IMR-90 (cell line): ENCODE measurements around the gene KCNJ3. TPM values are rescaled to one million over a fixed set of nuclear protein-coding genes. Genes with fewer than 3 reads are reported as not detected.

Experiments
- ATAC-seq: fragments of 200-7000 bp; cut with Tn5 transposase; 2 replicates; pipeline ENCODE4 v1.9.1; 2020; ENCODE audit warnings: low read depth, mild to moderate bottlenecking, moderate library complexity
- BruUV-seq: library from RNA; stranded (reverse); fragments of 400-500 nt; replicated peaks from 2 replicates; lab custom pipeline; 2021; lab: Mats Ljungman, UMichigan
- CTCF ChIA-PET: fragments of 300-600 bp; formaldehyde crosslinking; extraction: SDS; loops from one replicate; lab custom pipeline; 2021; ENCODE audit warnings: antibody characterized with exemption; lab: Yijun Ruan, JAX
- POLR2A ChIA-PET: fragments of 300-600 bp; sonication (Branson Sonifier 250); formaldehyde crosslinking; loops from one replicate; lab custom pipeline; 2022; ENCODE audit warnings: antibody characterized with exemption; ENCODE audit not compliant: unreplicated experiment; lab: Charles Lee
- DNase-seq: peaks from one replicate; pipeline ENCODE4 v3.0.0; 2013
- H2AFZ ChIP-seq: replicated peaks from 2 replicates; pipeline ENCODE3; 2013; ENCODE audit warnings: low read length, mild to moderate bottlenecking; ENCODE audit not compliant: poor library complexity
- H2AK5ac ChIP-seq: 2 replicates; pipeline ENCODE4 v1.6.1; 2013; ENCODE audit warnings: low read depth, low read length, inconsistent platforms
- H2AK9ac ChIP-seq: replicated peaks from 2 replicates; pipeline ENCODE3; 2013; ENCODE audit warnings: mild to moderate bottlenecking, low read depth, low read length, moderate library complexity; ENCODE audit not compliant: poor library complexity
- H2BK120ac ChIP-seq: 2 replicates; pipeline ENCODE4 v1.6.1; 2013; ENCODE audit warnings: low read depth, low read length, inconsistent platforms
- H2BK15ac ChIP-seq: 3 replicates; pipeline ENCODE4 v1.6.1; 2013; ENCODE audit warnings: low read depth, low read length, inconsistent platforms
- H2BK20ac ChIP-seq: 2 replicates; pipeline ENCODE4 v1.6.1; 2013; ENCODE audit warnings: low read depth, mild to moderate bottlenecking, inconsistent platforms, low read length, moderate library complexity
- H2BK5ac ChIP-seq: 2 replicates; pipeline ENCODE4 v1.6.1; 2013; ENCODE audit warnings: mild to moderate bottlenecking, low read depth, low read length, inconsistent platforms; ENCODE audit not compliant: poor library complexity, severe bottlenecking
- H3K14ac ChIP-seq: replicated peaks from 2 replicates; pipeline ENCODE4 v1.6.1; 2013; ENCODE audit warnings: low read depth, low read length, inconsistent platforms
- H3K18ac ChIP-seq: 2 replicates; pipeline ENCODE4 v1.6.1; 2013; ENCODE audit warnings: low read depth, low read length, control low read depth
- H3K23ac ChIP-seq: 2 replicates; pipeline ENCODE4 v1.6.1; 2013; ENCODE audit warnings: low read depth, low read length, inconsistent platforms
- H3K27ac ChIP-seq: 2 replicates; pipeline ENCODE4 v1.5.1; 2013; ENCODE audit warnings: mild to moderate bottlenecking, control low read depth, low read length; ENCODE audit not compliant: insufficient read depth
- H3K27me3 ChIP-seq: 2 replicates; pipeline ENCODE4 v1.6.1; 2013; ENCODE audit warnings: low read length; ENCODE audit not compliant: control insufficient read depth, insufficient read depth
- H3K36me3 ChIP-seq: 2 replicates; pipeline ENCODE4 v1.6.1; 2013; ENCODE audit warnings: low read length, mixed read lengths; ENCODE audit not compliant: control insufficient read depth, insufficient read depth
- H3K4ac ChIP-seq: 2 replicates; pipeline ENCODE4 v1.6.1; 2013; ENCODE audit warnings: low read depth, low read length, inconsistent platforms
- H3K4me1 ChIP-seq: 2 replicates; pipeline ENCODE4 v1.6.1; 2013; ENCODE audit warnings: low read length, mixed read lengths; ENCODE audit not compliant: control insufficient read depth, insufficient read depth
- H3K4me2 ChIP-seq: 2 replicates; pipeline ENCODE4 v1.6.1; 2013; ENCODE audit warnings: low read depth, mild to moderate bottlenecking, control low read depth, low read length, moderate library complexity
- H3K4me3 ChIP-seq: 2 replicates; pipeline ENCODE4 v1.5.1; 2013; ENCODE audit warnings: low read depth, mild to moderate bottlenecking, control low read depth, low read length, moderate library complexity; ENCODE audit not compliant: insufficient read depth
- H3K56ac ChIP-seq: 2 replicates; pipeline ENCODE4 v1.6.1; 2013; ENCODE audit warnings: low read length, inconsistent platforms; ENCODE audit not compliant: insufficient read depth; ENCODE audit errors: extremely low read depth
- H3K79me1 ChIP-seq, 2 experiments: 2 replicates each; pipeline ENCODE4 v1.6.1; 2013; ENCODE audit warnings: low read length in 2 of 2, inconsistent platforms in 1 of 2, low read depth in 1 of 2
- H3K9ac ChIP-seq: 2 replicates; pipeline ENCODE4 v1.6.1; 2013; ENCODE audit warnings: low read depth, low read length, control low read depth
- H3K9me1 ChIP-seq: 2 replicates; pipeline ENCODE4 v1.6.1; 2013; ENCODE audit warnings: low read length, inconsistent platforms; ENCODE audit not compliant: insufficient read depth
- H3K9me3 ChIP-seq: 2 replicates; pipeline ENCODE4 v1.6.1; 2013; ENCODE audit warnings: low read length; ENCODE audit not compliant: control insufficient read depth, insufficient read depth
- H4K20me1 ChIP-seq: 2 replicates; pipeline ENCODE4 v1.6.1; 2013; ENCODE audit warnings: low read length, inconsistent platforms; ENCODE audit not compliant: insufficient read depth
- H4K5ac ChIP-seq: 2 replicates; pipeline ENCODE4 v1.6.1; 2013; ENCODE audit warnings: mild to moderate bottlenecking, low read depth, low read length, control low read depth
- H4K8ac ChIP-seq, 2 experiments: 2 replicates each; pipeline ENCODE4 v1.6.1; 2013; ENCODE audit warnings: low read depth in 2 of 2, low read length in 2 of 2, control low read depth in 1 of 2, inconsistent platforms in 1 of 2
- H4K91ac ChIP-seq: 2 replicates; pipeline ENCODE4 v1.6.1; 2013; ENCODE audit warnings: low read depth, low read length, inconsistent platforms; ENCODE audit not compliant: insufficient read depth
- BHLHE40 ChIP-seq: fragments of 150-350 bp; IDR thresholded peaks from 2 replicates; pipeline ENCODE4 v1.6.1; 2016; ENCODE audit warnings: mild to moderate bottlenecking, low read depth, low read length
- CEBPB ChIP-seq: IDR thresholded peaks from 2 replicates; pipeline ENCODE4 v1.6.1; 2012; ENCODE audit warnings: low read depth, low read length, improper control_type of control experiment
- CHD1 ChIP-seq: IDR thresholded peaks from 2 replicates; pipeline ENCODE4 v1.6.1; 2012; ENCODE audit warnings: low read depth, low read length, improper control_type of control experiment
- FOS ChIP-seq: fragments of 150-350 bp; IDR thresholded peaks from 2 replicates; pipeline ENCODE4 v1.6.1; 2016; ENCODE audit warnings: low read depth, low read length
- MAFK ChIP-seq: IDR thresholded peaks from 2 replicates; pipeline ENCODE4 v1.6.1; 2012; ENCODE audit warnings: low read depth, low read length, improper control_type of control experiment
- MAZ ChIP-seq: IDR thresholded peaks from 2 replicates; pipeline ENCODE4 v1.6.1; 2012; ENCODE audit warnings: low read depth, mild to moderate bottlenecking, low read length, improper control_type of control experiment, moderate library complexity, borderline replicate concordance
- MXI1 ChIP-seq: IDR thresholded peaks from 2 replicates; pipeline ENCODE4 v1.6.1; 2012; ENCODE audit warnings: low read depth, mild to moderate bottlenecking, low read length, moderate library complexity, borderline replicate concordance
- NFE2L2 ChIP-seq: fragments of 150-350 bp; IDR thresholded peaks from 2 replicates; pipeline ENCODE4 v1.6.1; 2016; ENCODE audit warnings: low read depth, mild to moderate bottlenecking, low read length
- POLR2A ChIP-seq: IDR thresholded peaks from 2 replicates; pipeline ENCODE4 v1.6.1; 2012; ENCODE audit warnings: mild to moderate bottlenecking, low read depth, low read length
- RAD21 ChIP-seq: IDR thresholded peaks from 2 replicates; pipeline ENCODE4 v1.6.1; 2012; ENCODE audit warnings: low read length, improper control_type of control experiment
- RFX5 ChIP-seq: IDR thresholded peaks from 2 replicates; pipeline ENCODE4 v1.8.0; 2012; ENCODE audit warnings: low read depth, mild to moderate bottlenecking, low read length, moderate library complexity
- SMC3 ChIP-seq: fragments of 150-350 bp; IDR thresholded peaks from 2 replicates; pipeline ENCODE4 v1.6.1; 2016; ENCODE audit warnings: low read depth, mild to moderate bottlenecking, antibody characterized with exemption, low read length, moderate library complexity
- WGBS, 2 experiments: methylation state at CpG; one replicate each; pipeline versions ENCODE4 v1.1.5 to v1.1.7; 2013; ENCODE audit warnings: missing lambda C conversion rate in 2 of 2; ENCODE audit not compliant: insufficient read length in 1 of 2; ENCODE audit errors: extremely low coverage in 2 of 2; 5-methylcytosine and 5-hydroxymethylcytosine counted together
- dilution Hi-C: fragments of 300-500 bp; cut with HindIII; formaldehyde crosslinking; loops from one replicate; pipeline ENCODE4 v1.14.3; 2018; ENCODE audit warnings: low sequenced_read_pairs; ENCODE audit not compliant: unreplicated experiment
- in situ Hi-C: fragments of 300-500 bp; cut with MboI; formaldehyde crosslinking; loops from 3 replicates; pipeline ENCODE4 v1.14.3; 2019; ENCODE audit warnings: low sequenced_read_pairs, inconsistent platforms, mixed read lengths
- intact Hi-C: fragments of 100-400 bp; cut with micrococcal nuclease; formaldehyde crosslinking; loops from 2 replicates; pipeline ENCODE4 v1.10.0; 2022
- polyA plus RNA-seq, 3 experiments: library from polyadenylated mRNA; depleted of rRNA; stranded (reverse); fragments of >200 nt; gene quantifications; 2 replicates each; pipeline ENCODE4 v1.2.3, GENCODE V29; 2012; ENCODE audit warnings: low replicate concordance in 1 of 3
- total RNA-seq: library from RNA; depleted of rRNA; stranded (reverse); fragments of >200 nt; gene quantifications from 2 replicates; pipeline ENCODE4 v1.2.3, GENCODE V29; 2012
- TF ChIP-seq, protein P1 (sequence below): fragments of 150-350 bp; IDR thresholded peaks from 2 replicates; pipeline ENCODE4 v1.6.1; 2017; ENCODE audit warnings: mild to moderate bottlenecking, antibody characterized with exemption, low read length, low read depth
- TF ChIP-seq, protein P2 (sequence below): fragments of 150-350 bp; IDR thresholded peaks from 2 replicates; pipeline ENCODE4 v1.6.1; 2016; ENCODE audit warnings: low read depth, mild to moderate bottlenecking, low read length, moderate library complexity, borderline replicate concordance

Gene KCNJ3
- total and polyA plus RNA-seq, 2 of the 4 experiments (the other 2 are of a cell fraction): not detected

DNA sequence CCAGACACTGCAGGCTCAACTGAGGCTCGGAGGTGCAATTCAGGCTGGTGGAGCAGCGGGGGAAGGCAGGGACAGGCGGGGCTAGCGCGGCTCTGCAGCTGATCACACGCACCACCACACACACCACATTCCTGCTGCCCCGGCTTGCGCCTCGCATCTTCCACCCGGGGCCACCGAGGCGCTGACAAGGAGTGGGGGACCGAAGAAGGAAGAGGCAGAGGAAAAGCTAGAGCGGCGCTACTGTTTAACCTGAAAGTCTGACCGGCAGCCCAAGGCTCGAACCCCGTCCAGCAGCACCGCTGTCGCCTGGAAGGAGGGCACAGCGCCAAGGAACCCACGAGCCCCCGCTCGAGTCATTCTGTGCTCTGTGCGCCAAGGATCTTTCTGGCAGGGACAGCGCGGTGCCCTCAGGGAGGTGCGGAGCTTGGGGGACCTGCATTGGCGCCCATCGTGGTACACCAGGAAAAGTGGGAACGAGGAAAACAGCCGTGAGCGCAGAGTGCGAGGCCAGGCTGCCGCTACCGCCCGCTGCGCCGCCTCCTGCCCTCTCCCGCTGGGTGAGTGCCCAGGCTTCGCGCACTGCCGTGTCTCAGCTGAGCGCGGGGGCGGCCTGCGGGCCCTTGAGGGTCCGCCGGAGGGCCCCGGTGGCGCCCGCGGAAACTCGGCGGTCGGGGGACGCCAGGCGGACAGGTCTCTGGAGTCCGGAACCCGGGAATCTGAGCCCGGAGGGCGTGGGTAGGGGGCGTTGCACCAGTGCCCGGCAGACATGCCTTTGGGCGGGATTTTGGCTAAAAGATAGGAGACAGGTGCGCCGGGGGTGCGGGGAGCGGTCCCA, 860 bp upstream of the KCNJ3 start (continued):
- no peak for TF ChIP-seq SMC3

DNA sequence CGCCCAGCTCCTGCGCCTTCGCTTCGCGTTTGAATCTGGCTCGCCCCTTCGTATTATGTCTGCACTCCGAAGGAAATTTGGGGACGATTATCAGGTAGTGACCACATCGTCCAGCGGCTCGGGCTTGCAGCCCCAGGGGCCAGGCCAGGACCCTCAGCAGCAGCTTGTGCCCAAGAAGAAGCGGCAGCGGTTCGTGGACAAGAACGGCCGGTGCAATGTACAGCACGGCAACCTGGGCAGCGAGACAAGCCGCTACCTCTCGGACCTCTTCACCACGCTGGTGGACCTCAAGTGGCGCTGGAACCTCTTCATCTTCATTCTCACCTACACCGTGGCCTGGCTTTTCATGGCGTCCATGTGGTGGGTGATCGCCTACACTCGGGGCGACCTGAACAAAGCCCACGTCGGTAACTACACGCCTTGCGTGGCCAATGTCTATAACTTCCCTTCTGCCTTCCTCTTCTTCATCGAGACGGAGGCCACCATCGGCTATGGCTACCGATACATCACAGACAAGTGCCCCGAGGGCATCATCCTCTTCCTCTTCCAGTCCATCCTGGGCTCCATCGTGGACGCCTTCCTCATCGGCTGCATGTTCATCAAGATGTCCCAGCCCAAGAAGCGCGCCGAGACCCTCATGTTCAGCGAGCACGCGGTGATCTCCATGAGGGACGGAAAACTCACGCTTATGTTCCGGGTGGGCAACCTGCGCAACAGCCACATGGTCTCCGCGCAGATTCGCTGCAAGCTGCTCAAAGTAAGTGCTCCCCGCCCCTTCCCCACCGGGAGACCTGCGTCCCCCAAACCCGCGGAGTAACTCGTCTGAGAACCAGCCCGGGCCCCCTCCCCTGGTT, 453 bp downstream of the KCNJ3 start:
- no TSS peak for BruUV-seq
- H3K9me3 ChIP-seq: peaks cover 11% of the 10 kb centered on the region
- ATAC-seq (no peak), DNase-seq (no peak)
- H3K4me2 ChIP-seq: no peak overlapping the region
- no peak overlapping the region for H3K4ac ChIP-seq
- dilution Hi-C loops (no loop called here), in situ Hi-C loops (no loop called here), intact Hi-C loops (no loop called here)
- no peak overlapping the region for H3K4me3 ChIP-seq
- H3K56ac ChIP-seq: no peak overlapping the region
- no peak overlapping the region for H3K23ac ChIP-seq
- H3K36me3 ChIP-seq: no peaks in the 10 kb centered on the region
- no peak overlapping the region for H3K14ac ChIP-seq
- no peaks in the 10 kb centered on the region for H3K4me1 ChIP-seq
- H2BK120ac ChIP-seq: no peak overlapping the region
- H4K20me1 ChIP-seq: no peaks in the 10 kb centered on the region
- H2AK5ac ChIP-seq: no peak overlapping the region
- no peak overlapping the region for H4K91ac ChIP-seq
- 8% methylated on average over 19 of the region's 60 CpGs; no CpG with 5 or more reads in 1 of the 2 experiments for WGBS, 2 experiments
- H4K5ac ChIP-seq: no peak overlapping the region
- no peak overlapping the region for H3K18ac ChIP-seq
- ChIA-PET CTCF (no interaction called here), POLR2A (no interaction called here)
- H2AFZ ChIP-seq: no peak overlapping the region
- H2BK15ac ChIP-seq: no peak overlapping the region
- no peak overlapping the region for H2AK9ac ChIP-seq
- no peaks in the 10 kb centered on the region for H3K79me1 ChIP-seq
- no peak overlapping the region for H2BK5ac ChIP-seq
- no peaks in the 10 kb centered on the region for H3K27me3 ChIP-seq
- no peak overlapping the region for H2BK20ac ChIP-seq
- H3K9ac ChIP-seq: no peak overlapping the region
- no peaks in the 10 kb centered on the region for H3K9me1 ChIP-seq
- no peak overlapping the region for H4K8ac ChIP-seq
- no peak overlapping the region for H3K27ac ChIP-seq
- TF ChIP-seq MAFK: no peak
- TF ChIP-seq POLR2A: no peak
- no peak for TF ChIP-seq FOS
- TF ChIP-seq, protein P1, sequence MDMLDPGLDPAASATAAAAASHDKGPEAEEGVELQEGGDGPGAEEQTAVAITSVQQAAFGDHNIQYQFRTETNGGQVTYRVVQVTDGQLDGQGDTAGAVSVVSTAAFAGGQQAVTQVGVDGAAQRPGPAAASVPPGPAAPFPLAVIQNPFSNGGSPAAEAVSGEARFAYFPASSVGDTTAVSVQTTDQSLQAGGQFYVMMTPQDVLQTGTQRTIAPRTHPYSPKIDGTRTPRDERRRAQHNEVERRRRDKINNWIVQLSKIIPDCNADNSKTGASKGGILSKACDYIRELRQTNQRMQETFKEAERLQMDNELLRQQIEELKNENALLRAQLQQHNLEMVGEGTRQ: no peak
- TF ChIP-seq RAD21: no peak
- TF ChIP-seq MAZ: no peak
- no peak for TF ChIP-seq NFE2L2
- no peak for TF ChIP-seq MXI1
- TF ChIP-seq CEBPB: no peak
- no peak for TF ChIP-seq SMC3
- no peak for TF ChIP-seq RFX5
- no peak for TF ChIP-seq BHLHE40
- TF ChIP-seq, protein P2, sequence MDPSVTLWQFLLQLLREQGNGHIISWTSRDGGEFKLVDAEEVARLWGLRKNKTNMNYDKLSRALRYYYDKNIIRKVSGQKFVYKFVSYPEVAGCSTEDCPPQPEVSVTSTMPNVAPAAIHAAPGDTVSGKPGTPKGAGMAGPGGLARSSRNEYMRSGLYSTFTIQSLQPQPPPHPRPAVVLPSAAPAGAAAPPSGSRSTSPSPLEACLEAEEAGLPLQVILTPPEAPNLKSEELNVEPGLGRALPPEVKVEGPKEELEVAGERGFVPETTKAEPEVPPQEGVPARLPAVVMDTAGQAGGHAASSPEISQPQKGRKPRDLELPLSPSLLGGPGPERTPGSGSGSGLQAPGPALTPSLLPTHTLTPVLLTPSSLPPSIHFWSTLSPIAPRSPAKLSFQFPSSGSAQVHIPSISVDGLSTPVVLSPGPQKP: no peak
- TF ChIP-seq CHD1: no peak
